Lower lobe of right lung (tissue), 2 donors: ENCODE data around the gene TMEM125. TPM values are rescaled to one million over a fixed set of nuclear protein-coding genes. Genes with fewer than 3 reads are reported as not detected.

ENCODE experiments used
- ATAC-seq, 2 donors: fragments of 200-7000 bp; cut with Tn5 transposase; one replicate each; pipeline ENCODE4 v1.9.1; 2020 to 2022; ENCODE audit warnings: mild to moderate bottlenecking in 2 of 2, moderate library complexity in 2 of 2
- DNase-seq: peaks from one replicate; pipeline ENCODE4 v3.0.0-alpha.2; 2020
- H3K27ac ChIP-seq: fragments of 200-600 bp; one replicate; pipeline ENCODE4 v1.8.0; 2022
- H3K27me3 ChIP-seq: fragments of 200-600 bp; one replicate; pipeline ENCODE4 v1.8.0; 2022; ENCODE audit warnings: low read depth
- H3K36me3 ChIP-seq: fragments of 200-600 bp; one replicate; pipeline ENCODE4 v1.8.0; 2022; ENCODE audit warnings: mild to moderate bottlenecking
- H3K4me1 ChIP-seq: fragments of 200-600 bp; one replicate; pipeline ENCODE4 v1.8.0; 2022
- H3K4me3 ChIP-seq: fragments of 200-600 bp; one replicate; pipeline ENCODE4 v1.8.0; 2022; ENCODE audit warnings: mild to moderate bottlenecking
- H3K9me3 ChIP-seq: fragments of 200-600 bp; one replicate; pipeline ENCODE4 v1.8.0; 2022
- intact Hi-C: fragments of 100-400 bp; cut with DNase I; formaldehyde crosslinking; loops from one replicate; pipeline ENCODE4 v1.11.0; 2022
- total RNA-seq: library from RNA; stranded (reverse); fragmentation: NEBNext Ultra II Directional; extraction: Animal tissue kit (Norgen Biotek cat#: 25700); gene quantifications from one replicate; pipeline ENCODE4 v1.2.1, GENCODE V29; 2021
- TF ChIP-seq, protein P1 (sequence below): fragments of 200-600 bp; IDR thresholded peaks from one replicate; pipeline ENCODE4 v1.8.0; 2022; ENCODE audit warnings: antibody characterized with exemption, mild to moderate bottlenecking
- donor health status: DM: no; HTN: yes; CAD: no; lungs with severe emphysema.

The TMEM125 gene
- total RNA-seq, 1 donor from 2014 or later, result 197 TPM

DNA sequence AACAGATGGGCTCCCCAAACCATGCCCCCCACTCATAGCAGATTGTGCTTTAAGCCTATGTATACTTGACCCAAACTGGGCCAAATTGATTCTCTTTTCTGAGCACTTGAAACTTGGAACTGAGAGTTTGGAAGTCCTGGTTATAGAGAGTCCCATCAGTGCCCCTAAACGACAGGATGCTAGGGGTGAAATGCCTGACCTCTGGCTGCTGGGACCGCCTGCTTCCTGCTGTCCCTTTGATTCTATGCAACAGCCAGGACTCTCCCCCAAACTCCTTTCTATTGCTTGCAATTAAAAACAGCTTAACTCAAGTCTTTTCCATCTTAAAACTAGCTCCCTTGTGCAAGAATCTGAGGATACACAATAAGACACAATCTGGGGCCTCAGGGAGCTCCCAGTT lies 10.9 kb downstream of the TMEM125 start:
- intact Hi-C loops, result no loop called here
- H3K4me1 ChIP-seq, result no peaks in the 10 kb centered on the region
- no peak overlapping the region for H3K4me3 ChIP-seq
- TF ChIP-seq, protein P1, sequence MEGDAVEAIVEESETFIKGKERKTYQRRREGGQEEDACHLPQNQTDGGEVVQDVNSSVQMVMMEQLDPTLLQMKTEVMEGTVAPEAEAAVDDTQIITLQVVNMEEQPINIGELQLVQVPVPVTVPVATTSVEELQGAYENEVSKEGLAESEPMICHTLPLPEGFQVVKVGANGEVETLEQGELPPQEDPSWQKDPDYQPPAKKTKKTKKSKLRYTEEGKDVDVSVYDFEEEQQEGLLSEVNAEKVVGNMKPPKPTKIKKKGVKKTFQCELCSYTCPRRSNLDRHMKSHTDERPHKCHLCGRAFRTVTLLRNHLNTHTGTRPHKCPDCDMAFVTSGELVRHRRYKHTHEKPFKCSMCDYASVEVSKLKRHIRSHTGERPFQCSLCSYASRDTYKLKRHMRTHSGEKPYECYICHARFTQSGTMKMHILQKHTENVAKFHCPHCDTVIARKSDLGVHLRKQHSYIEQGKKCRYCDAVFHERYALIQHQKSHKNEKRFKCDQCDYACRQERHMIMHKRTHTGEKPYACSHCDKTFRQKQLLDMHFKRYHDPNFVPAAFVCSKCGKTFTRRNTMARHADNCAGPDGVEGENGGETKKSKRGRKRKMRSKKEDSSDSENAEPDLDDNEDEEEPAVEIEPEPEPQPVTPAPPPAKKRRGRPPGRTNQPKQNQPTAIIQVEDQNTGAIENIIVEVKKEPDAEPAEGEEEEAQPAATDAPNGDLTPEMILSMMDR, result no peak
- H3K27ac ChIP-seq, result no peak overlapping the region
- no peaks in the 10 kb centered on the region for H3K9me3 ChIP-seq
- H3K36me3 ChIP-seq, result no peaks in the 10 kb centered on the region
- no peak for DNase-seq
- no peaks in the 10 kb centered on the region for H3K27me3 ChIP-seq
- no peak for ATAC-seq

DNA sequence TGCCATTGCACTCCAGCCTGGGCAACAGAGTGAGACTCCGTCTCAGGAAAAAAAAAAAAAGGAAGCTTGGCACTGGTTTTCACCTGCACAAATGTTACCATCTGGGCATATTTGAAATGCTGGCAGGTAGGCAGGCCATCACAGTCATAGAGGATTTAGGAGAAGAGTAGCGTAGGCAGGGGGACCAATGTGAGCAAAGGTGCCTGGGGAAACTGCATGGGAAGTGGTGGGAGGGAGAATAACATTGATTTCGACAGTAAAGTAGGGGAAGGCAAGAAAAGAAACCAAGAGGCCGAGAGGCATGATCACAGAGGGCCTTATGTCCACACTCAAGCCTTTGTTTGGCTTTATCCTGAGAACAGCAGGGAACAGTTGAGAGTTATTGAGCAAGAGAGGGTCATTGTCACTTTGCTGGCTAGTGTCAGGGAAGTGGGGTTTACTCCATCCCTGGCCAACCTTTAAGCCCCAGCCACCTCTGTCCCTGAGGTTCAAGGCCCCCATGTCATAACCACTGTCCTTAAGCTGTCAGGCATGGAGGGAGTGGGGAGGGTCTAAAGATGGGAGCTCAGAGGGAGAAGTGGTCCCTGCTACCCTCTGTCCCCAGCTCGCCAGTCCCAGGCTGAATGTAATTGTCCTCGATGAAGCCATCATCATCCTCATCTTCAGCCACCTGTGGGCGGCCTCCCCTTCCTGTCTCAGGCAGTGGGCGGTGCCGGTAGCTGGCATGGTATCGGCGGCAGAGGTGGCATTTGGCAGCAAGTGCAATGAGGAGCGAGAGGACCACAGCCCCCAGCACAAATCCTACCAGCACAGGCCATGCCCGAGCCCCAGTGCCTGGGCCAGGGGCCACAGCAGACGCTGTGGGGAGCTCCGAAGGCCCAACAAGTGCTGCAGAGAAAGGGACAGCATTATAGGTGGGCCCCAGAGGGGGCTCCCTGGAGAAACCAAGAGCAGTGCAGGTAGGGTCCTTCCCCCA lies 12.7 kb downstream of the TMEM125 start:
- Histone ChIP-seq H3K9me3 (no peaks in the 10 kb centered on the region), H3K4me1 (no peaks in the 10 kb centered on the region), H3K4me3 (no peak overlapping the region), H3K27ac (peak overlapping the region; percentile 38), H3K27me3 (no peaks in the 10 kb centered on the region), H3K36me3 (no peaks in the 10 kb centered on the region)
- ATAC-seq (peak; percentile 4 to 39), DNase-seq (no peak)
- TF ChIP-seq, protein P1, result no peak
- intact Hi-C loops, result no loop called here

DNA sequence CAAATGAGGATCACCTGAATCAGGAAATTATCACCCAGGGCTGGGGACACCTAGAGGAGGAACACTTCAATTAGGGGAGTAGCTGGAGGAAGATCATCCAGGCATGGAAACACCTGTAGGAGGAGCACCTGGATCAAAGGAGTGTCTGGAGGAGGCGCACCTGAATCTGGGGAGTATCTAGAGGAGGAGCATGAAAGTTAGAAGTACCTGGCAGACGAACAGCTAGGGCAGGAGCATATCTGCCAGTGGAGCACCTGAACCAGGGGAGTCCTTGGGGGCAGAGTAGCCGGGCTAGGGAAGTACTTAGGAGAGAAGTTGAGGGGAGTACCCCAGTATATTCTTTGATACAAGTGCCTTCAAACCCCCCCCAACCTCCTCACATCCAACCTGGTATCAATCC lies 14.3 kb downstream of the TMEM125 start:
- H3K4me3 ChIP-seq, result peak overlapping the region; percentile 47
- H3K27ac ChIP-seq, result no peak overlapping the region
- TF ChIP-seq, protein P1, result no peak
- intact Hi-C loops, result no loop called here
- no peaks in the 10 kb centered on the region for H3K27me3 ChIP-seq
- H3K4me1 ChIP-seq, result no peaks in the 10 kb centered on the region
- DNase-seq (no peak), ATAC-seq (no peak)
- no peaks in the 10 kb centered on the region for H3K36me3 ChIP-seq
- H3K9me3 ChIP-seq, result no peaks in the 10 kb centered on the region

DNA sequence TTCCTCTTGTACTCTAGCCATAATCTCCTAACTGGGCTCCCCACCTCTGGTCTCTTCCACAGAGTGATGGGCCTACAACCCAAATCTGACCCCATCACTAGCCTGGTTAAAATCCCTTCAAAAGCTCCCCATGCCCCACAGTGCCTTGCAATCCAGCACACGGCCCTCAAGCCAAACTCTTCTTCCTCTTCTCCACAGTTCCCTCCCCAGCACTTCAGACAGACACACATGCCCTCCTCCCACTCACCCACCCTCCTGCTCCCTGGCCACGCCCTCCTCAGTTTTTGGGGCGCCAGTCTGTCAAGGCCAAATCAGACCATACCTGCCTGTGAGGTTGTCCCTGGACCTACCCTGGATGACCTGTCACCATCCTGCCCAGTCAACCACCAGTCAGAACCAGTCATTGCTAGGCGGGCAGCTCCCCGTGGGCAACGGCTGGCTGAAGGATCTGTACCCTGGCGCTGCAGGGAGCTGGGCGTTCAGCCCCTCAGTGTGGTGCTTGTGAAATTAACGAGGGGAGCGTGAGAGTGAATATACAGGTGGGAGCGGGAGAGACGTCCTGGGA lies 14.8 kb downstream of the TMEM125 start:
- Histone ChIP-seq H3K9me3 (no peaks in the 10 kb centered on the region), H3K4me3 (peak overlapping the region; percentile 47), H3K4me1 (no peaks in the 10 kb centered on the region), H3K27ac (no peak overlapping the region), H3K36me3 (no peaks in the 10 kb centered on the region), H3K27me3 (no peaks in the 10 kb centered on the region)
- TF ChIP-seq, protein P1, result no peak
- ATAC-seq (peak; percentile 8 to 45), DNase-seq (peak; percentile 24)
- intact Hi-C loops, result no loop called here

DNA sequence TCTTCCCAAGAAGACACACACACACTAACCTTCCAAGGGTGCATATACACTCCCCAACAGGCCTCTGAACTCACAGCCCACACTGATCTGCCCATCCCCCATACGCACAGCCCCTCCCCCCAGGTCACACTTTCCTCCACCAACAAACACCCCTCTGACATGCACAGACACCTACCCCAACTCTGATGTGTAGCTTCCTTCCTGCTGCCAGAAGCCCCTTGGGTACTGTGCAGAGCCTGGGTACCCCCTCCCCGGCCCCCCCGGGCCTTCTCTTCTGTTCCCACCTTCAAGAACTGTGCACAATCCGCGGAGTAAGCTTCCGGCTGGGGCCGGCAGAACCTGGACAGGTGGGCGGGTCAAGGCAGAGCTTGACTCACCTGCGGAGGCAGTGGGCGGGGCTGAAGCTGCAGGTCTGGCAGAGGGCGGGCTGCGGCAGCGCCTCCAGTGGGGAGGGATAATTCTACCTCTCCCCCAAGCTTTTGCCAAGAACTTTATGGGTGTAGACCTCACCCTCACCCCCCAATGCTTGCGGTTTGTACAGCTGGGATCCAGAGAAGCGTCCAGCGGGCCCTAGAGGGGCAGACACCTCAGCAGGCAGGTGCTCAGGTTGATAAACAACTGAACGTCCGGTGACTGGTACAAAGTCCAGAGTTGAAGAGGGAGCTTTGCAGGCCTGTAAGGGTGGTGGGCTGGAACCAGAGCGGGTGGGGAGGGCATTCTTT lies 15.6 kb downstream of the TMEM125 start, which contains the start of gene C1orf210:
Gene C1orf210 (minus strand): TSS at position 313 of the 722 bp plus-strand sequence. CDS start 2,311 bp downstream, outside the sequence.
- Histone ChIP-seq H3K9me3 (no peaks in the 10 kb centered on the region), H3K27me3 (no peaks in the 10 kb centered on the region), H3K4me3 (peak within 1 kb of the TSS; percentile 47), H3K4me1 (no peaks in the 10 kb centered on the region), H3K36me3 (no peaks in the 10 kb centered on the region), H3K27ac (peak within 1 kb of the TSS; percentile 65)
- intact Hi-C loops, result no loop called here
- peak; percentile 96 to 97 for ATAC-seq
- TF ChIP-seq, protein P1, result no peak
- peak; percentile 95 for DNase-seq
